Activated T-cell treated with anti-CD3 and anti-CD28 coated beads for 48 hours (primary cell): ENCODE results near the gene POLRMT.
"Not testable (repeated sequence)": the region's sequence is repeated elsewhere in the genome, so short reads cannot be mapped to it uniquely, and the experiment has no call there.

Experiments used
- DNase-seq: peaks from one replicate; pipeline ENCODE4 v3.0.0-alpha.2; 2020; ENCODE audit warnings: low read depth

The POLRMT gene

GRCh38 chr19:610801-611480 lies 22.4 kb downstream of the POLRMT start:
- peak; percentile 57 for DNase-seq

- DNase-seq, result peak; percentile 28
Measured at GRCh38 chr19:610071-610800, 23.1 kb downstream of the POLRMT start.

DNA sequence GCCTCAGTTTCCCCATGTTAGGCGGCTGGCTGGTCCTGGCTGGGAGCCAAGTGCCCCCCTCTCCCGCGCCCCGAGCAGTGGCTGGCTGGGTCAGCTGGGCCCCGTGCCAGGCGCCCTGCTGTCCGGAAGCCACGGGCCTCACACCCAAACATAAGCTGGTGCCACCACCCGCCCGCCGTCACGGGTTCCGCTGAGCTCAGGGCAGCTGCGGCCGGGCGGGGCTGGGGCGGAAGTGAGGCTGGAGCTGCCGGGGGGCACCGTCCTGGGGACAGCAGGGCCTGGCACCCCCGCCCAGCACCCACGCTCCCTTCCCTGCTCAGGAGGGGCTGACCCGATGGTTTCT lies 24.4 kb downstream of the POLRMT start:
- DNase-seq, result no peak

DNA sequence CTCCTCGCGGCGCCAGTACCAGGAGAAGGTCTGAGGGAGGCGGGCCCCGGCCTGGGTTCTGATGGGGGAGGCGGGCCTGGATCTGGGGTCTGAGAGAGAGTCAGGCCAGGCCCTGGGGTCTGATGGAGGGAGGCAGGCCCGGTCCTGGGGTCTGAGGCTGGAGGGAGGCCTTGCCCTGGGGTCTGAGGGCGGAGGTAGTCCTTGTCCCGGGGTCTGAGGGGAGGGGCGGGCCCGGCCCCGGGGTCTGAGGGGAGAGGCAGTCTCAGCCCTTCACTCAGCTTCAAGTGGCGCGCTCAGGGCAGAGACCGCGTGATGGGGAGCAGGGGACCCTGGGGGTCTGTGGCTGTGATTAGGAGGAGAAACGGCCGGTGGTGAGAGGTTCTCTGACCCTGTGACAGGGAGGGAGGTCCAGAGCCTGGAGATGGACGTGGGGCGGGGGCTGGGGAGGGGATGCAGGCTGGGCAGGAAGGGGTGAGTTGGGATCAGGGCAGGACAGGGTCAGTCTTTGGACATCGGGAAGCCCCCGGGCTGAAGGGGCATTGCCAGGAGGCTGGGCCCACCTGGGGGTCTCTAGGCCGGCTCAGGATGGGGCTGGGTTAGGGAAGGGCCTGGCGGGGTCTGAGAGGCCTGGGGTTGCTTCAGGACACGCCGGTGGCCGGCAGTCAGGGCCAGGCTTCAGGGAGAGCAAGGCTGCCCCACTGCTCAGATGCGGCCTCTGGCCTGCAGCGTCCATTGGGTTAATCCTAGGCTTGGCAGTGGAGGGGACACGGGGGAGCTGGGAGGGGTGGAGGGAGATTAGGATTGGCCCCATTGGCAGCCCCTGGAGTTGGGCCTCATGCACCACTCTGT lies 25.0 kb downstream of the POLRMT start:
- DNase-seq, result no peak

- DNase-seq, result no peak
Measured at GRCh38 chr19:607301-608154, 25.8 kb downstream of the POLRMT start.

DNA sequence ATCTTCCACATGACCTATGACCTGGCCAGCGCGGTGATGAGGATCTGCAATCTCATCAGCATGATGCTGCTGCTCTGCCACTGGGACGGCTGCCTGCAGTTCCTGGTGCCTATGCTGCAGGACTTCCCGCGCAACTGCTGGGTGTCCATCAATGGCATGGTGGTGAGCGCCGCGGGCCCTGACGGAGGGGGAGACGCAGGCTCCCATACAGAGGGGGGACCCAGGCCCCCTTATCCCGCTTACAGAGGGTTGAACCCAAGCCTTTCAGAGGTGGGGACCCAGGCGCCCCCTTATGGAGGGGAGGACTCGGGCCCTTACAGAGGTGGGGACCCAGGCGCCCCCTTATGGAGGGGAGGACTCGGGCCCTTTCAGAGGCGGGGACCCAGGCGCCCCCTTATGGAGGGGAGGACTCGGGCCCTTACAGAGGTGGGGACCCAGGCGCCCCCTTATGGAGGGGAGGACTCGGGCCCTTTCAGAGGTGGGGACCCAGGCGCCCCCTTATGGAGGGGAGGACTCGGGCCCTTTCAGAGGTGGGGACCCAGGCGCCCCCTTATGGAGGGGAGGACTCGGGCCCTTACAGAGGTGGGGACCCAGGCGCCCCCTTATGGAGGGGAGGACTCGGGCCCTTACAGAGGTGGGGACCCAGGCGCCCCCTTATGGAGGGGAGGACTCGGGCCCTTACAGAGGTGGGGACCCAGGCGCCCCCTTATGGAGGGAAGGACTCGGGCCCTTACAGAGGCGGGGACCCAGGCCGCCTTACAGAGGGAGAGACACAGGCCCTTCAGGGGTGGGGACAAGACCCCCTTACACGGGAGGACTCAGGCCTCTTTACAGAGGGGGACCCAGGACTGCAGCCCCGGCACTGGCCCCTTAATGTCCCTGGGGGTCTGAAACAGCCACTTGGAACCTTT lies 28.0 kb downstream of the POLRMT start:
- peak; percentile 62 for DNase-seq

GRCh38 chr19:604355-604754 lies 29.0 kb downstream of the POLRMT start:
- peak; percentile 51 for DNase-seq

DNA sequence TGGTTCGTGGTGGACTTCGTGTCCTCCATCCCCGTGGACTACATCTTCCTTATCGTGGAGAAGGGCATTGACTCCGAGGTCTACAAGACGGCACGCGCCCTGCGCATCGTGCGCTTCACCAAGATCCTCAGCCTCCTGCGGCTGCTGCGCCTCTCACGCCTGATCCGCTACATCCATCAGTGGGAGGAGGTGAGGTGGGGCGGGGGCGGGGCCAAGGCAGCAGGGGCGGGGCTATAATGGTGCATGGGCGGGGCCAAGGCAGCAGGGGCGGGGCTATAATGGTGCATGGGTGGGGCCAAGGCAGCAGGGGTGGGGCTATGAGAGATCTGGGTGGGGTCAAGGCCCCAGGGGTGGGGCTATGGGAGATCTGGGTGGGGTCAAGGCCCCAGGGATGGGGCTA lies 29.6 kb downstream of the POLRMT start:
- not testable (repeated sequence) for DNase-seq

DNA sequence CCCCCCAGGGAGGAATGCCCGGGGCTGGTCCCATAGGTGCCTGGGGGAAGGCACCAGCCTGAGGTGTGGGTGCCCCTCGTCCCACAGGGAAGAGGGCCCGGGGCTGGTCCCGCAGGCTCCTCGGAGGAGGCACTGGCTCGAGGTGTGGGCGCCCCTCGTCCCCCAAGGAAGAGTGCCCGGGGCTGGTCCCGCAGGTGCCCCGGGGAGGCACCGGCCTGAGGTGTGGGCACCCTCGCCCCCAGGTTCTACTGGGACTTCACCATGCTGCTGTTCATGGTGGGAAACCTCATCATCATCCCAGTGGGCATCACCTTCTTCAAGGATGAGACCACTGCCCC lies 30.1 kb downstream of the POLRMT start:
- DNase-seq, result not testable (repeated sequence)

DNA sequence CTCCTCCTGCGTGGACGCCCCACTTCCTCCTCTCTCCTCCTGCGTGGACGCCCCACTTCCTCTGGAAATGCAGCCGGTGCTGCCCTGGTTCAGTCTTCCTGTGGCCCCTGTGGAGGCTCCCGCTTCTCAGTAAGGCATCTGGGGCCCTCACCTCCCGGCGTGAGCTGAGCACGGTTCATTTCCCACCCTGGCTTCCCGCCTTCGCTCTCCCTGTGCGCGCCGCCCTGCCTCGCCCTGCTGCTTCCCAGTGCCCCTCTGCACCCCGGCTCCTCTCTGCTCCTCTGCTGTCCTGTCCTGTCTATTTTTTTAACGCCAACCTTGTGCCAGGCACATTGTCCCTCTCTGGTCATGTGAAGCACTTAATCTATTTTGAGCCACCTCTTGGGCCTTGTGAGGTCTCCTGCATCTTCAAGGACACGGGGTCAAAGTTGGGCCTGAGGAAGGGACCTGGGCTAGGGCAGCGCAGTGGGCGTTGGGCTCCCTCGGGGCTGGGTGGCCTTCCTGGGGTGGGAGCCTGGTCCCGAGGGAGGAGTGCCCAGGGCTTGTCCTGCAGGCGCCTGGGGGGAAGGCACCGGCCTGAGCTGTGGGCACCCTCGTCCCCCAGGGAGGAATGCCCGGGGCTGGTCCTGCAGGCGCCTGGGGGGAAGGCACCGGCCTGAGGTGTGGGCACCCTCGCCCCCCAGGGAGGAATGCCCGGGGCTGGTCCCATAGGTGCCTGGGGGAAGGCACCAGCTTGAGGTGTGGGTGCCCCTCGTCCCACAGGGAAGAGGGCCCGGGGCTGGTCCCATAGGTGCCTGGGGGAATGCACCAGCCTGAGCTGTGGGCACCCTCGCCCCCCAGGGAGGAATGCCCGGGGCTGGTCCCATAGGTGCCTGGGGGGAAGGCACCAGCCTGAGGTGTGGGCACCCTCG lies 30.7 kb downstream of the POLRMT start:
- no peak for DNase-seq

DNA sequence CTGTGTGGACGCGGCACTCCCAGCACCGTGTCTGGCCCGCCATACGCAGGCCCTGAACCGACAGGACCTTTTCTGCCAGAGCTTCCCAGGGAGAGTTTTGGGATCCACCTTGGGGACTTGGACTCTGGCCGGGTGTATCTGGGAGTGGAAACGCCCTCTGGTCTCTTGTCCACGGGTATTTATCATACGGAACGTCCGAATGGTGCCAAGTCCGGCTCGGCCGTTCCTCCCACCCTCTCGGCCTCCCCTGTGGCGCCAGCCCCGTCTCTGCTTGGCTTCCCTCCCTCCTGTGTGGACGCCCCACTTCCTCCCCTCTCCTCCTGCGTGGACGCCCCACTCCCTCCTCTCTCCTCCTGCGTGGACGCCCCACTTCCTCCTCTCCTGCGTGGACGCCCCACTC lies 31.5 kb downstream of the POLRMT start:
- no peak for DNase-seq

- DNase-seq, result no peak
Measured at GRCh38 chr19:601310-601709, 32.0 kb downstream of the POLRMT start.

DNA sequence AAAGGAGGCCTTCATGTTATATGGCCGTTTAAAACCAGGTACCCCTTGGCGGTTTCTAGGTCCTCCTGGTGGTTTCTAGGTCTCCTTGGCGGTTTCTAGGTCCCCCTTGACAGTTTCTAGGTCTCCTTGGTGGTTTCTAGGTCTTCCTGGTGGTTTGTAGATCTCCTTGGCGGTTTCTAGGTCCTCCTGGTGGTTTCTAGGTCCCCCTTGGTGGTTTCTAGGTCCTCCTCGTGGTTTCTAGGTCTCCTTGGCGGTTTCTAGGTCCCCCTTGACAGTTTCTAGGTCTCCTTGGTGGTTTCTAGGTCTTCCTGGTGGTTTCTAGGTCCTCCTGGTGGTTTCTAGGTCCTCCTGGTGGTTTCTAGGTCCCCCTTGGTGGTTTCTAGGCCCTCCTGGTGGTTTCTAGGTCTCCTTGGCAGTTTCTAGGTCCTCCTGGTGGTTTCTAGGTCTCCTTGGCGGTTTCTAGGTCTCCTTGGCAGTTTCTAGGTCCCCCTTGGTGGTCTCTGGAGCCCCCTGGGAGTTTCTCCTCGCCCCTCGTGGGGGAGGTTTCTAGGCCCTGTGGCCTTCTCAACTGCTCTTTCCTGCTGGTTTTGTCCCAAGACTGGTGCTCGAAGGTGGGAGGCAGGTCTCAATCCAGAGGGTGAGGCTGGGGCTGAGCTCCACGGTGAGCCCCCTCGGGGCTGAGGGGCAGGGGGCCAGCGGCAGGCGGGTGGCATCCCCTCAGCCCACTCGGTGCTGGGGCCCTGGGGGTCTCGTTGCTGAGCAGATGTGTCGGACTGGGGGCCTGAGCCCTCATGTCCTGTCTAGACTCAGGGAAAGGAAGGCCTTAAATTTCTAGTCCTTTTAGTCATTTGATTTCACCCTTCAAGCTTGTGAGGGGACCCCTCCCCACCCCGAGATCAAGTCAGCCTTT lies 35.7 kb downstream of the POLRMT start:
- DNase-seq, result no peak

DNA sequence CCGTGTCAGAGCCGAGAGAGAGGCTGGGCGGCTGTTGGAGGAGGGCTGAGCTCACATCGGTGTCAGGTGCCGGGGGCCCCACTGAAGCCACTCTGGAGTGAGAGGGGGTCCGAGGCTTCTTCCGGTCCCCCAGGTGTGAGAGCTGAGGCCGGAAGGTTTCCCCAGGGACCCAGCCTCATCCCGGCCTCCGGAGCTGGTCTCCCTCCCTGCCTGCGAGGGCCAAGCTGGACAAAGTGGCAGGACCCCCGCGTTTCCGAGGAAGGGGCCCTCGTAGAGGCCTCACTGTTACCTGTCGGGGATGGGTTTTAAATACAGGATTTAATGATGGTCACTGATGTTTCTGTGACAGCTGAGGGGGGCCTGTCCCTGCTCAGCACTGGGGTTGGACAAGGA lies 37.1 kb downstream of the POLRMT start:
- DNase-seq, result no peak

GRCh38 chr19:595326-596262 lies 37.7 kb downstream of the POLRMT start:
- no peak for DNase-seq

DNA sequence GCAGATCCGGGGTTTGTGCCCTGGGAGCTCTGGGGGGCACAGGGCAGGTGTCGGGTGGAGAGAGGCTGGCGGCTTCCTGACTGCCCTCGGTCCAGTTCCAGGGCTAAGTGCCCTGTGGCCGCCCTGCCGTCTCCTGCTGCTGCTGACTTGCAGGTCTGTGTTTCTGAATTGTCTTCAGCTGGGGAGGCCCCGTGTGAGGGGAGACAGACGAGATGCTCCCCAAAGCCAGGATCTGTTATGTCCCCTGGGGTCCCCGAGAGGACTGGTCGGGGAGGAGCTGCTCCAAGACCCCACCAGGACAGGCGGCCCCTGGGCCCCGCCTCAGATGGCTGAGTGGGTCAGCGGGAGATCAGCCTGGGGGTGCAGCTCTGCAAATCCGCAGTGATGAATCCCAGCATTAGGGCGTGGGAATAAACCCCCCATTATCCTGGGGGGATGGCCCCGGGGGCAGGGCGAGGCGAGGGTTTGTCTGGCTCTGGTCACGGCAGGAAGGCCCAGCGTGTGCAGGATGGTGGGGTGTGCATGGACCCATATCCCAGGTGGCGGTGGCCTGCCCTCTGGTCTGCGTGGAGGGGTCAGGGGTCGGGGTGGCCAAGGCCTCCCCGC lies 39.0 kb downstream of the POLRMT start:
- no peak for DNase-seq

GRCh38 chr19:593505-593904 lies 39.8 kb downstream of the POLRMT start:
- DNase-seq, result no peak
